Ovary (tissue), 3 donors: ENCODE results near the gene PLEKHM3.

Source experiments
- POLR2A ChIP-seq: fragments of 450-650 bp; IDR thresholded peaks from one replicate; pipeline ENCODE4 v1.6.1; 2017; ENCODE audit warnings: antibody characterized with exemption, mild to moderate bottlenecking, moderate library complexity
- TF ChIP-seq, protein P1 (sequence below), 3 donors: fragments of 450-650 bp in 2 of 3; fragments of 200-600 bp in 1 of 3; IDR thresholded peaks; one replicate each; pipeline versions ENCODE4 v1.5.1 to v1.8.0; 2016 to 2022; ENCODE audit warnings: antibody characterized with exemption in 3 of 3, mild to moderate bottlenecking in 1 of 3
- donor health status: DM: no; HTN: no; CAD: no.

DNA sequence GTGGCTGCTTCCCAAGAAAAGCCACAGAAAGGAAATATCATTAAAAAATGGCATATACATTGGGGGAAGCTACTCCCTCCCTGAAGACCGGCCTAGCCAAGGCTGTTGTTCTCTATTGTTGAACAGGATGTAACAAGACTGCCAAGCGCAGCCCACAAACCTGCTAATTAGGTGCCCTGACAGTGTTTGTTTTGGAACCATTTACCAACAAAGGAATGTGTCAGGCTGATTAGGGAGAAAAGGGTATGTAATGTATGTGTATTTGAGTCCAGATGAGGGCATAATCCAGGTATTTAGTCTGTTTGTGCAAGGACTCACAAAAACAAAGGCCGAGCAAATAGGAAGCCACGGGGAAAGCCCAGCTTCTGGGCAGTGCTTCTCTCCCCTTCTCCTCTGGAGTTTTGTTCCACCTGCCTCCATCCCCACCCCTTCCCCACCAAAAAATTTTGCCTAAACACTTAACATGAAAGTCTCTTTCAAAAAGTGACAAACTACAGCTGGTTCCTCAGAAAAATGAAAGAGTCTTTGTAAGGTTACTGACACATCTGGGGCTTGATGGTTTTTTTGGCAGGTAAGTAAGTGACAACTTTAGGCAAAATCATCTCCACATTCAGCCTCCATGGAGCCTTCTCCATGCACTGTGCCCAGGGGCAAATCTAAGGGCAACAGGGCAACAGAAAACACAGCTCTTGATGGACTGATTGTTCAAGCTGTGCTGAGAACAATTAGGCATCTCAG, 177.4 kb downstream of the PLEKHM3 start:
- TF ChIP-seq, protein P1, sequence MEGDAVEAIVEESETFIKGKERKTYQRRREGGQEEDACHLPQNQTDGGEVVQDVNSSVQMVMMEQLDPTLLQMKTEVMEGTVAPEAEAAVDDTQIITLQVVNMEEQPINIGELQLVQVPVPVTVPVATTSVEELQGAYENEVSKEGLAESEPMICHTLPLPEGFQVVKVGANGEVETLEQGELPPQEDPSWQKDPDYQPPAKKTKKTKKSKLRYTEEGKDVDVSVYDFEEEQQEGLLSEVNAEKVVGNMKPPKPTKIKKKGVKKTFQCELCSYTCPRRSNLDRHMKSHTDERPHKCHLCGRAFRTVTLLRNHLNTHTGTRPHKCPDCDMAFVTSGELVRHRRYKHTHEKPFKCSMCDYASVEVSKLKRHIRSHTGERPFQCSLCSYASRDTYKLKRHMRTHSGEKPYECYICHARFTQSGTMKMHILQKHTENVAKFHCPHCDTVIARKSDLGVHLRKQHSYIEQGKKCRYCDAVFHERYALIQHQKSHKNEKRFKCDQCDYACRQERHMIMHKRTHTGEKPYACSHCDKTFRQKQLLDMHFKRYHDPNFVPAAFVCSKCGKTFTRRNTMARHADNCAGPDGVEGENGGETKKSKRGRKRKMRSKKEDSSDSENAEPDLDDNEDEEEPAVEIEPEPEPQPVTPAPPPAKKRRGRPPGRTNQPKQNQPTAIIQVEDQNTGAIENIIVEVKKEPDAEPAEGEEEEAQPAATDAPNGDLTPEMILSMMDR (IDR thresholded peaks at IDR 0.05): no peak
- TF ChIP-seq POLR2A: no peak
